ENCODE data around the gene MSL1.

MSL1 gene

DNA sequence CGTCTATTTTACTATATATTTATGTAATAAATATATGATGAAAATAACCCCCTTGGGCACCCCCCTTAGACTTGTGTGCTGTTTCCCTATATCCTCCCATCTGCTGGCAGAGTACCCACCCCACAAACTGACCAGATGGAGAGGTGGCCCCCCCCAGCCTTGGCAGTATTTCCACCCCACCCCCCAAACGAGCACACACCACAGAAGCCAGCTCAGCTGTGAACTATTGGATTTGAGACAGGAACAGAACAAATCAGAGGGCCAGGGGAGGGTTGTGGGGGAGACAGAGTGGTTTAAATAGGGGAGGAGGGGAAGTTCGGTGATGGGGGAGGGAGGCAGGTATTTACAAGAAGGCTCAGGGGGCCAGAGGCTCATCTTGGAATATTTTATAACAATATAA, 29.2 kb upstream of the MSL1 start:
- no peak for DNase-seq

DNA sequence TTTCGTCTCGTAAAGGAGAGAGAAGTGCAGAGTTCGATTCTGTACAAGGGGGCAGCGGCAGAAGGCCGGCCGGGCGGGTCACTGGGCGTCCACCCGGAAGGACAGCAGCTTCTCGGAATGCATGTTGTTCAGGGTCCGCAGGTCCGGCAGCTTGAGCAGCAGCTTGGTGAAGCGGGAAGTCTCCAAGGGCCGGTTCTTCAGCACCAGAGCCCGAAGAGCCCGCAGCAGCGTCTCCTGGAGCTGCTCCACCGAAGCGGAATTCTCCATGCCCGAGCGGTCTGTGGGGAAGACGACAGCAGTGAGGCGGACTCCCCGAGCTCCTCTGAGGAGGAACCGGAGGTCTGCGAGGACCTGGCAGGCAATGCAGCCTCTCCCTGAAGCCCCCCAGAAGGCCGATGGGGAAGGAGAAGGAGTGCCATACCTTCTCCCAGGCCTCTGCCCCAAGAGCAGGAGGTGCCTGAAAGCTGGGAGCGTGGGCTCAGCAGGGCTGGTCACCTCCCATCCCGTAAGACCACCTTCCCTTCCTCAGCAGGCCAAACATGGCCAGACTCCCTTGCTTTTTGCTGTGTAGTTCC, 28.7 kb upstream of the MSL1 start:
- no peak for DNase-seq

DNA sequence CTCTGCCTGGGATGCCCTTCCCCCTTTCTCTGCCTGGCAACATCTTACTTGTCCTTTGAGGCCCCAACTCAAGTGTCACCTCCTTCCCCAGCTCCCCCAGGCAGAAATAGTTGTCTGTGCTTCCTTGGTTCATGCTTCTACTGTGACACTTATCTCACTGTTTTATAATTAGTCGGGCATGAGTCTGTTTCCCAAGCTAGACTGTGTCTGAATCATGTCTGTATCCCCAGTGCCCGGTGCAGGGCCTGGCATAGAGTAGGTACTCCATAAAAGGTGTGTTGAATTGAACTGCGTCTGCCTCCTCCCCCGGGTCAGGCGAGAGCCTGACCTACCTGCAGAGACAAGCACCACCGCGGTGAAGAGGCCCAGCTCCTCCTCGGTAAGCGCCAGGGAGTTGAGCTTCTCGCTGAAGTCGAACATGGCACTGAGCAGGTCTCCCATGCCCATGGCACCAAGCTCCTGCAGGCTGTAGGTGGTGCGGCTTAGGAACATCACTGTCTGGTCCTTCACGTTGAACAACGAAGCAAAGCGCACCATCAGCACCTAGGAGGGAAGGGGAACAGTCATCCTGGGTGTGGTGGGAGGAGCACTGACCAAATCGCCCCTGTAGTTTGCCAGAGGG, 28.1 kb upstream of the MSL1 start:
- no peak for DNase-seq

DNA sequence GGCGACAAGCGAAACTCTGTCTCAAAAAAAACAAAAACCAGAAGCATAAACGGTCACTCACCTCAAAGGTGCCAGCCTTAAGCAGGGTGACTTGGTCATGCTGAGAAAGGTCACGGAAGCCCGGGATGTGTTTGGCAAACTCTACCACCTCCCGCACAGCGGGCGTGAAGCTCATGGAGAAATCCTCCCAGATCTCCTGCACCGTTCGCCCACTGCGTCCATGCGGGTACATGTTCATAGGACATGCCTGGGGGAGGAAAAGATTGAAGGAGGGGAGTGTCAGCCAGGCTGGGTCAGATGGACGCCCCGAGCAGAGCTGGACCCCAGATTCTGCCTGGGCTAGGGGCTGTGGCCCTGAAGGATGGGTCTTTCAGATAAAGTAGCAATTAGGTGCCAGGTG, 26.9 kb upstream of the MSL1 start:
- DNase-seq = no peak

DNA sequence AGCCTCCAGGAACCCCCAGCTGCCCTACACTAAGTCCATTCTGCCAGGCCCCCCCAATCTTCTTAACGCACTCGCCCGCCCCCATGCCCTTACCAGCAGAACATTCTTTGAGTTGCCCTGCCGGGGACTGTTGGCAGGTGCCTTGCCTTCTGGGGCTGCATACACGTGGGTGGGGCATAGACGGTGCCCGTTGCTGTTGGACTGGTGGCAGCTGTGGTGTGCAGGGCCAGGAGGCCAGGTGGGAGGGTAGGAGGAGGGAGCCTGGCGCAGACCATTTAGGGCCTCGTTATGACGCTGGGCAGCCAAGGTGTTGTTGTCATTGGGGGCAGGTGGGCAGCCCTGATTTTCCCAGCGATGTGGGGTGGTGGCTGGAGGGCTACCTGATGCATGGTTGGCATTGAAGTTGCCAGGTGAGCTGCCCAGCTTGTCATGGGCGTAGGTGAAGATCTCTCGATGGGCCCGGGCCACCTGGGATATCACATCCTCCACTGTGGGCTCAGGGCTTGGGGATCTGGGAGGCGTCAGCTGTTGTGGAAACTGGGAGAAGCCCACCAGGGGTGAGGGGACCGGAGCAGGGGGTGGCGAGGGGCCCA, 26.3 kb upstream of the MSL1 start:
- DNase-seq = no peak

DNA sequence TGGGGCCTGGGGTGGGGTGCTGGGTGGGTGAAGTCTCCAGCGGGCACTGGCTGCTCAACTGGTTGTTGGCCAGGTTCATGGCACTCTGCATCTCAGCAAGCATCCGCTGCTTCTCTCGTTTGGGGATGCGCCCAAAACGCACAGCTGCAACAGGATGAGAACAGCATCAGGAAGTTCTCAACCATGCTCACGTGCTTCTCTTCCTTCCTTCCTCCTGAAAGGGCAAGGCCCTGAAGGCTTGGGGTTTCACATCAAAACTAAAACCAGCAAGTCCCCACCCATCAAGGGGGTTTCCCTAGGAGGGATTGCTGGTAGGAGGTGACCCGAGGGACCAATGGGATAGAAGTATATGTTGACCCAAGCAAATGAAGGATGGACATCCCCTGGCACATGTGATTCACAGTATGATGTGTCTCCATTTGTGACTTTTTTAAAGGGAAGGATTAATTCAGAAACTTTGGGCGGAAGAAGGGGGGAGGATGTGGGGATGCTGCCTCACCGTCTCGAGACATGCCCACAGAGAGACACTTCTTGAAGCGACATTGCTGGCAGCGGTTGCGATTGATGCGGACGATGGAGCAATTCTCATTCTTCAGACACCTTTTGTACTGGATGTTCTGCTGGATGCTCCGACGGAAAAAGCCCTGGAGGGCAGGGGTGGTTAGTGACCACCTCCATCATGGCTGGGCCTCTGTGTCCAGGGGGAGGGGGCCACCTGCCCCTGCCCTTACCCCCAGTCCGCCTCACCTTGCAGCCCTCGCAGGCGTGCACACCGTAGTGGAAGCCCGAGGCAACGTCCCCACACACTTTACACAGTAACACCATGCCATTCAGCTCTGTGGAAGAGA, 25.6 kb upstream of the MSL1 start:
- DNase-seq = no peak

DNA sequence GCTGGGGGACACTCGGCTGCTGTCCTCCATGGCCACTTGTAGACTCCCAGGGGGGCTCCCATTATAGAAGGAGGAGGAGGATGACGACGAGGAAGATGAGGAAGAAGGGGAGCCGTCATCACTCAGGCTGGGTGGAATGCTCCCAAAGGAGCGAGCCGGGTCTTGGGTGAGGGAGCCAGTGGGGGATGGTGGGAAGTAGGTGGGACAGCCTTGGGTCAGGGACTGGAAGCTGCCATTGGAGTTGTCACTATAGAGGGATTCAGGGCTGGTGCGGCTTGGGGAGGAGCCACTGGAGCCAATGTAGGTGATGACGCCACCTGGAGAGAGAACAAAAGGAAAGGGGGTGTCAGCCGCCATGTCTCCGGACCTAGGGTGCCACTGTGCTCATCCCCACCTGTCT, 24.7 kb upstream of the MSL1 start:
- DNase-seq = no peak

DNA sequence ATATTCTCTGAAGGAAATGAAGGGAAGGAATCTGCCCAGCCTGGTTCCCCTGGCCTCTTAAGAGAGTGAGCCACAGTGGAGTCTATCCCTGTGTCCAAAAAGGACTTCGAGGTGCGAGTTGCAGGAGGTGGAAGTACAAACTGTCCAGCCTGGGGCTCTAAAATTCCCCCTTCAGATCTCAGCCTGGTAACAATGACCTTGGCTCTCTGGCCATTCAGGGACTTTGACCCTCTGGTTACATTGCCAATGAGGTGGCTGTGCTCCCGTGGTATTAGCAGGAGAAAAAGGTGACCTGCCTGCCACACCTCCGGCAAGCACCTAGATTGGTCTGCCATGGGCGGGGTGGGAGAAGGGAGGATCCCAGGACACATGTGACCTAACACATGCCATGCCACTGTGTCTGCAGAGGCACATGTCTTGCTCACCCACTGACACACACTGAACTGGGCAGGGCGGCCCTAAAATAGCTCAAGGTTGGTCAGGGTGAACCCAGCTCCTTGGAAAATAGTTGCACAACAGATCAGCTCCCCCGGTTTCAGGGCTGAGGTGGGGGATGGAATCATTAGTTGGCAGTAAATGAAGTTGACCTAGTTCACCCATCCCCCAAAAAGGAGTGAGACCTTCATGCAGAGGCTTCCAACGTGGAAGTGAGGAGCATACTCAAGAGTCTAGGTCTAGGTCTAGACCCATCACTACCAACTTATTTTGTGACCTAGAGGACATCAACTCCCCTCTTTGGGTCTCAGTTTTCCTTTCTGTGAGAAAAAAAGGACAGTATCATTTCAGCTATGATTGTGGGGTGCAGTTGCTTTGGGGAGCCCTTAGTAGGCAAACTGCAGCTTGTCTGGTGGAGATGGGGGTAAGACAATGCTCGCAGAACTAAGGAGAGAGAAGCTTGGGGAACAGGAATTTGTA, 23.6 kb upstream of the MSL1 start:
- DNase-seq = no peak

DNA sequence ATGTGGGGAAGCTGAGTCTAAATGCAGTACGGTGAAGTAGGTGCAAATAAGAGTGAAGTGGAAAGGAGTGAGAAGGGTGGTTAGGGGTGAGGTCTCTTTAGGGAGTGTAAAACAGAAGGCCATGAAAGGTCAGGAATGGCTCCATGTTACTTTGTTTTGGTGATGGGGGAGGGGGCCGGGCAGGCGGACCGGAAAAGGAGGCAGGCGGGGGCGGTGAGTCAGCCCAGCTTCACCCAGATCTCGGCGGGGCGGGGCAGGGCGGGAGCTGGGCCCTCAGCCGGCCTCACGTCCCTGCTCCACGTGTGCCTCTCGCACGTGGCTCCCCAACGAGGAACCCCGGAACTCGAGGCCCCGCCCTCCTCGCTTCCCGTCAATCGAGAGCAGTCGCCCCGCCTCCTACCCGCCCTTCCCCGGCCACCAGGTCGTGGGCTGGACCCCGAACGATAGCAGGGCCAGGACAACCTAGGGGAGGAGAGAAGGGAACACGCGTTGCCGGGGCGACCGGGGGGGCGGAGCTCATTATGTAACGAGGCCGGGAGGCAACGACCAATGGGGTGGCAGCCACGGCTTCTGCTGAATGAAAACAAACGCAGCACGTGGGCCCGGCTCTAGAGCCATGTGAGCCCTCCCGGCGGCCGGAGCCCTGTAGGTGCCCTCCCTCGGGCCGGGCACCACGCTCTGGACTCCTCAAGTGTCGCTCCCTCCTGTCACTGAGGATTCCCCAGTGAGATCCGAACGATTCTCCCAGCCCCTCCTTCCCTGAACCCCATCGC, 22.7 kb upstream of the MSL1 start:
- peak; percentile 83 for DNase-seq

DNA sequence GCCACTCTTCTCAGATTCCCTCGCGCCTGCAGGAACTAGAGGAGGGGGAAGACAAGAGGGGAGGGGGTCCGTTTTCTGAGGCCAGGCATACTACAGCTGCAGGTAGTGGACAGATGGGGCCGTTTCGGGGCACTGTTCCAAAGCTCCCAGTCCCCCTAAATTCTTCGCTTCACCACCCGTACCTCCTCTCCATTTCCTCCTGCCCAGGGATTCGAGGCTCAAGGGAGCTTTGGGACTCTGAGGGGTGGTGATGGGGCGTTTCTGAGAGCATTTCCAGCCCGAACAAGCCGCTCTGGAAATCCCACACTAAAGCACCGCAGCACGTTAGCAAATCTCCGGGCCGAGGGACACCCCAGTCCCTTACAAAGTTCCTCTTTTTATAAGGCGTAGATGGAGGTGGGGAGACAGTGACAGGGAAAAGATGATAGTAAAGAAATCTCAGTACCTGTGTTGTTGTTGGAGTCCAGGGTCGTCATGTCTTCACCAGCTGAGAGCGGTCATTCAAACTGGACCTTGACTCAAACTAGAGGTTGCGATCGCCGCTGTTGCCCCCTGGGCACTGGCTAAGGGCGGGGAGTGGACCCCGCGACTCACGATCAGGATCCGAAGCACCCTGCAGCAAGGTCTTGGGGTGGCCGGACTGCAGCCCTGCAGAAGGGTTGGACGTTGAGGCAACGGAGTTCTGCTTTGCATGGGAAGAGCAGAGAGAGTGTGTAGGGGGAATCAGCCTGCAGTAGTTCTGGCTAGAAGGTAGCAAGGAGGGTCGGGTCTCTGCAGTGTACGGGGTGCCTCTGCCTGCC, 22.0 kb upstream of the MSL1 start:
- no peak for DNase-seq

DNA sequence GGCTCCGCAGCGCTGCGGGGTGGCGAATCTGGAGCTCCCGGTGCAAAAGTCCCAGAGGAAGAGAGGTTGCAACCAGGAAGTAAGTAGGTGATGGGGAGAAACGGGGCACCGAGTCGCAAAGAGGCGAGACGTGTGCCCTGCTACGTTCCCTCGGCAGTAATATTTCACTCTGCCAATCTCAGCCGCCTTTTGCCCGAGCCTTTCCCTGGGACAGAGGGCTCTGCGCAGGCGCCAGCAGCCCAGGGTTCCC, 21.4 kb upstream of the MSL1 start, which contains the start of gene NR1D1:
Gene NR1D1, minus strand, starts transcription at position 171 of the 250 bp plus-strand sequence. CDS start 495 bp downstream, outside the sequence.
- no peak for DNase-seq

DNA sequence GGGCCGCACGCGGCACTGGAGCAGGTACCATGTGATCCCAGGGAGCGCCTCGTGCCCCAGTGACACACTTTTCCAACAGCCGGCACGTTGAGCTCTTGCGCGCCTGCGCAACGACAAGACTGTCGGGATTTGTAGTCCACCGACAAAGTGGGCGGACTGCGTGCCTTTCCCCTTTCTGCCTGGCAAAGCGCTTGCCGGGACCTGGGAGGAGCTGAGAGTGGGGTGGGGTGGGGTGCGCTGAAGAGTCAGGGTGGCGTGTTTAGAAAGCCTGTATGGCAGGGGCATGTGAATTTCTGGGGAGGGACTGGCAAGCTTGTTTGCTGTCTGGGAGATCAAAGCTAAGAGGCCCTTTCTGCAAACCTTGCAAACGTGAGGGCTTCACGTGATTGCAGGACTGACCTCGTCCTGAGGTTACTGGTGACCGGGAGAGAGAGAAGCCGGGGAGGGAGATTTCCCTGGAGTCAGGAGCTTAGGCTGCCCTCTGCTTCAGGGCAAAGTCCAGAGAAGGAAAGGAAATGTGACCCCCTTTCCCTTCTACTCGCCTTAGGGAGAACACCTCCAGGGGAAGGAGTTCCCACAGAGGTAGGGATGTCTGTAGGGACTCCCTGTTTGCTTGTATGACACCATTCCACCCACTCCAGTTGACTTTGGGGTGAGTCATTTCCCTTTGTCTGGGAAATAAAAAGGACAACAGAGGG, 21.0 kb upstream of the MSL1 start:
- DNase-seq = peak; percentile 92

DNA sequence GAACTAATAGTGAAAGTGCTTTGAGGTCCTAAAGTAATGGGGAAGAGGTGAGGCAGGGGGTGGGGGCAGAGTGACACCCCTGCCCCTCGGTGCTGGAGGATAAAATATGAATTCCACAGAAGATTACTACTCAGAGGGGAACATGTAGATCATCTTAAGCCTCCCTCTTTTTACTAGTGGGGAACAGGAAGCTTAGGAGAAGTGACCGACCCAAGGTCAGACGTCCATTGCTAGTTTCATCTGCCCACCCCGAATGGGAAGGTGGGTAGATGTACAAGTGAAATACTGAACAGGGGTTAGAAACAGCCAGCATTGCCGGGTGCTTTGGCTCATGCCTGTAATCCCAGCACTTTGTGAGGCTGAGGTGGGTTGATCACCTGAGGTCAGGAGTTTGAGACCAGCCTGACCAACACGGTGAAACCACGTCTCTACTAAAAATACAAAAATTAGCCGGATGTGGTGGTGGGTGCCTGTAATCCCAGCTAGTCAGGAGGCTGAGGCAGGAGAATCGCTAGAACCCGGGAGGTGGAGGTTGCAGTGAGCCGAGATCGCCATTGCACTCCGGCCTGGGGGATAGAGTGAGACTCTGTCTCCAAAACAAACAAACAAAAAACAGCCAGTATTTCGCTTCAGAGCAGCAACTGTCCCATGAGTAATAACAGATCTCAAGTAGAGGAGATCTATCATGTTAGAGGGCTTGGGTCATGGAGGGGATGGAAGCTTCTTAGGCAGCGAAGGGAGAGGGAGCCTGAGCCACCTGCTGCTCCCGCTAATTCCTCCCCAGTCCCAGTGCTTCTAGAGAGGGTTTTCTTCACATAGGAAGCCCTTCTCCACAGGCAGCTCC, 20.2 kb upstream of the MSL1 start:
- no peak for DNase-seq

DNA sequence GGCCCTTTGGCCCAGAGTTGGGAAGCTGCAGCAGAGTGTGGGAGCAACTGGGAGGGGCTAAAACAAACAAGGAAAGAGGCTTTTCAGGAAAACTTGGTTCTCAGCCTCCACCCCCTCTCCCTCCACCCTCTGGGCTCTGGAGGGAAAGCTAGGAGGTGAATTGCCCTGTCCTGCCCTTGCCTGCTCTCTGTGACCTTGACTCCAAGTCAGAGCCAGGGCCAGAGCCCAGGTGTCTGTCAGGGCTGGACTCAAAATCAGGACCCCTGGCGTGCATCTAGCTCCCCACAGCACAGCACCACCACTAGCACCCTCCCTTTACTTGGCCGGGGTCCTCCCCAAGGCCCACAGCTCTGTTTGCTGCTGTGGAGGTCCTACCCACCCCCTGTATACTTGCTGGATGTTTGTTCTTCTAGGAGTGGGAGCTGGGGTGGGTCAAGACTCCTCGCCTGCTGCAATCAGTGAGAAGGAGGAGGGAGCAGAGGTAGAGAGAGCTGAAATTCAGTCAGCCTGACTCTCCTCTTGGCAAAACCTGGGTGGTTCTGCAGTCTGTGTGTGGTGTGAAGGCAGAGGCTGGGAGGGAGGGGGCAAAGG, 18.6 kb upstream of the MSL1 start:
- no peak for DNase-seq

DNA sequence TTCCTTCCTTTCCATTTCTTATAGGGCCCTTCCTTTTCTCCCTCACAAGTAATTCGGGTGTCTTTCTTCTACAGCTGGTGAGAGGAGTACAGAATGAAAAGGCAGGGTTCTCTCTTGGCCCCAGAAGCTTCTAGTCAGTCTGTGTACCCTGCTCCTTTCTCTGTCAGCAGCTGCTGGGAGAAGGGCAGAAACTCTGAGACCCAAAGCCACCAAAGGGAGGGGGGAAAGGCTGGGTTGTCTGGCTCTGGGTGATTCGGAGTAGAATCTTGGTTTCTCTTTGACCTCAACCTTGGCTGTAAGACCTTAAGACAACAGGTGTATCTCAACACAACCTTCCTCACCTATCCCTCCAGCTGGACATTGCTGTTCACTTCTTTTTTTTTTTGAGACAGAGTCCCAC, 18.1 kb upstream of the MSL1 start:
- no peak for DNase-seq

DNA sequence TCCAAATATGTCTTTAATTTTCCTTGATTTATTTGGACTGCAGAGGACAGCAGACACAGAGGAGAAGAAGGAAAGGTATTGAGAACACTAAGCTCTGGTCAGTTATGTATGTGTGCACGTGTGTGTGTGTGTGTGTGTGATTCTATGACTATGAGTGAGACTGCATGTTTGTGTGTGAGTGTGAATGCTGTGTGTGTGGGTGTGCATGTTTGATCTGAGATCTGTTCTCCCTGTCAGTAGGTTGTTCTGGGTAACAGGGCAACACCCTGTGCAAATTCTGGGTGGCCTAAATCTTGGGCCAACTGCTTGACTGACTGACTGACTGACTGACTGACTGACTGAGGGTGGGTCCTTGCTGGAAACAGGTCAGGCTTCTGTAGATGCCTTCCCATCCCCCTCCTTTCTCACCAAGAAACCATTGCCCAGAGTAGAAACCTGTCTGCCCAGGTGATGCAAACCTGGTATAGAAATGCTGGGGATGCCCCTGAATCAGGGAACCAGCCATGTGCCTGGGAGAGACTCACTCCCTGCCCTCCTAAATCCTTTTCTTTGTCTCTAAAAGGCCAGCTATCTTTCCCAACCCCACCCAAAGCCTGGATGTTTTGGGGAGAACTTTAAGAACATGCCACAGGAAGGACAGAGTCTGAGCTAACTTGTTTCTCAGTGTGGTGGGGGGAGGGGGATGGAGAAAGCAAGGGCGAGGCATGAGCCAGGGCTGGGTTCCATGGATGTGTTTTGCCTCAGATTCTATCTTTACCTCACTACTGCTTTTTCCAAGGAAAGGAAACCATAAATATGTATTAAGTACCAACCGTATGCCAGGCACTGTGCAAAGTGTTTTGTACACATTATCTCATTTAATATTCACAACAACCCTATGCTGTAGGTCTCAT, 16.9 kb upstream of the MSL1 start:
- no peak for DNase-seq

DNA sequence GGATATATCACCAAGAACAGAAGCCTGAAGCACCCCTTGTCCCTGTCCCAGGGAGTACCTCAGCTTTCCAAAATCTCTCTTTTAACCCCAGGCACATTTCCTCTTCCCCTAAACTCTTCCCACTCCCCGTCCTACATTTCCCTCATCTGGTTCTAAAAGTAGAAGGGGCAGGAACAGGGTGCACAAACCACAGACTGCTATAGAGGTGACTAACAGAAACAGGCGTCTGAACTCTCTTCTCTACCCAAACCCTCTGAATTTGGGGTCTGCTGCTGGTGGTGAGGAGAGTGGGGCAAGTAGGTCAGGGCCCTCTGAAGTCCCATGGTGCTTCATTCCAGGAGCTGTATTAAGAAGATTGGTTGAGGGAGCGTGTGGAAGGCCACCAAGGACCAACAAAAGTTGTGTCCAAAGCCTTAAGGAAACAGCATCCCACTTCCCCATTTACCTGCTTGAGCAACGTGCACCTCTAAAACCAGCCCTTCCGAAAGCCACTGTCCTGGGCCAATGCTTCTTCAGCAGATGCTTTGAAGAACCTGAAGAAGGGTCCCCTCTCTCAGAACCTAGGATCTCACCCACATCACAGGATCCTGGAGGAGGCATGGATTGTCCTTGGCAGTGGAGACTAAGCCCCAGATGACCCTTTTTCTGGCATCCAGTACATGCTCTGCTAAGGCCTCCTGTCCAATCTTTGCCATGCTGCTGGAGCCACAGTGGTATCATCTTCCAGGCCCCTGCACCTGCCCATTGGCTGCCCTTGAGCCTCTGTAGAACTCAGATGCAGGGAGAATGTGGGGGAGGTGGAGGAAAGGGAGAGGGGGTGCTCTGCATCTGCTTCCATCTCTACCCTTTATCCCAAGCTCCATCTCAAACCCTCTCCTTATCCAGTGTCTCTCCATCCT, 15.7 kb upstream of the MSL1 start:
- no peak for DNase-seq
